Thyroid gland (tissue), 4 donors: ENCODE results near the gene HMX3.

Experiments used
- POLR2A ChIP-seq, 2 donors: fragments of 450-650 bp; IDR thresholded peaks; one replicate each; pipeline ENCODE4 v1.6.1; 2017; ENCODE audit warnings: antibody characterized with exemption in 2 of 2, mild to moderate bottlenecking in 2 of 2, moderate library complexity in 1 of 2
- TF ChIP-seq, protein P1 (sequence below), 6 experiments: fragments of 200-600 bp in 3 of 6; fragments of 450-650 bp in 3 of 6; sonication (generic) in 3 of 6; IDR thresholded peaks; one replicate each; pipeline ENCODE4 v1.5.1; 2016 to 2019; ENCODE audit warnings: antibody characterized with exemption in 6 of 6, mild to moderate bottlenecking in 2 of 6, inconsistent platforms in 1 of 6, moderate library complexity in 1 of 6

DNA sequence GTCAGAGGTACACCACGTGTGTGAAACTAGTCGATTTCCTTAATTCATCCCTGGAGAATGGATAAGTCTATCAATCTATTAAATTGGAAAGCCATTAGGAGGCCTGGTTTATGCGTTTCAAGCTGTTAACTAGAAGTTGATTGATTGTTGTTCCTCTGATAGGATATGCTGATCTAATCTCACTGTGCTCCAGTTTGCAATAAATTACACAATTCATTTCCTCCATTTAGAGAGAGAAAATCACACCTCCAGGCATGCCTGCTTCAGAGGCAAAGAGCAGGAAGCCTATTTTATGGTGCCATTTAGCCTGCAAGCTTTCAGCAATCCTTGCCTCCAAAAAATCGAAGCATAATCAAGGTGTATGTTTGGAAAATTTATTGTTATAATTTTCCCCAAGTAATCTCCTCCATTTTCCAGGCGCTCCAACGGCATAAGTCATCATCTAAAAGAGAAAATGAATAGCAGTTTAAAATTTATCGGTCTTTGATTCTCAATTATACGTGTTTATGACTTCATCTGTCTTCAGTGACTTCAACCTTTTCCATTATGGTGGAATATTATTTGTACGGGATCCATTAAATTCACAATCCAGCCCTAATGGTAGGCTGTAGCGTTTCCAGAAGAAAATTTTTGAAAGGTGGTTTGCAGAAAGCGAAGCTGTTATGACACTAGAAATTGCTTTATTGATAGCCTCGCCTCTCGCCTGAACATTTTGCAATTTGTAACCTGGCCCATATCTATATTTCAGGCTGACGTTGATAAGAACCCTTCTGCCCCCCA lies 42.9 kb upstream of the HMX3 start:
- TF ChIP-seq, protein P1, sequence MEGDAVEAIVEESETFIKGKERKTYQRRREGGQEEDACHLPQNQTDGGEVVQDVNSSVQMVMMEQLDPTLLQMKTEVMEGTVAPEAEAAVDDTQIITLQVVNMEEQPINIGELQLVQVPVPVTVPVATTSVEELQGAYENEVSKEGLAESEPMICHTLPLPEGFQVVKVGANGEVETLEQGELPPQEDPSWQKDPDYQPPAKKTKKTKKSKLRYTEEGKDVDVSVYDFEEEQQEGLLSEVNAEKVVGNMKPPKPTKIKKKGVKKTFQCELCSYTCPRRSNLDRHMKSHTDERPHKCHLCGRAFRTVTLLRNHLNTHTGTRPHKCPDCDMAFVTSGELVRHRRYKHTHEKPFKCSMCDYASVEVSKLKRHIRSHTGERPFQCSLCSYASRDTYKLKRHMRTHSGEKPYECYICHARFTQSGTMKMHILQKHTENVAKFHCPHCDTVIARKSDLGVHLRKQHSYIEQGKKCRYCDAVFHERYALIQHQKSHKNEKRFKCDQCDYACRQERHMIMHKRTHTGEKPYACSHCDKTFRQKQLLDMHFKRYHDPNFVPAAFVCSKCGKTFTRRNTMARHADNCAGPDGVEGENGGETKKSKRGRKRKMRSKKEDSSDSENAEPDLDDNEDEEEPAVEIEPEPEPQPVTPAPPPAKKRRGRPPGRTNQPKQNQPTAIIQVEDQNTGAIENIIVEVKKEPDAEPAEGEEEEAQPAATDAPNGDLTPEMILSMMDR (IDR thresholded peaks at IDR 0.05): no peak
- no peak for TF ChIP-seq POLR2A (IDR thresholded peaks at IDR 0.05)
